ENCODE results near the gene UCK1.
"Not testable (repeated sequence)": the region's sequence is repeated elsewhere in the genome, so short reads cannot be mapped to it uniquely, and the experiment has no call there.

The UCK1 gene

GRCh38 chr9:131520503-131520902 is 10.6 kb downstream of the UCK1 start:
- no peak for DNase-seq (ENCODE audit: low read depth)
- H3K4me3 ChIP-seq (replicated peaks; ENCODE audit: low read depth, low read length): no peak overlapping the region
- no peak for TF ChIP-seq CTCF (IDR thresholded peaks at IDR 0.05; ENCODE audit: low read length, missing control alignments)

GRCh38 chr9:131518553-131518952 is 12.5 kb downstream of the UCK1 start:
- TF ChIP-seq CTCF (IDR thresholded peaks at IDR 0.05; ENCODE audit: low read length, missing control alignments): no peak
- H3K4me3 ChIP-seq (replicated peaks; ENCODE audit: low read depth, low read length): no peak overlapping the region
- DNase-seq (ENCODE audit: low read depth): no peak

- no peak for TF ChIP-seq CTCF (IDR thresholded peaks at IDR 0.05; ENCODE audit: low read length, missing control alignments)
- DNase-seq (ENCODE audit: low read depth): no peak
These were observed 13.3 kb downstream of the UCK1 start for GRCh38 chr9:131517761-131518190.

GRCh38 chr9:131516930-131517329 is 14.1 kb downstream of the UCK1 start:
- H3K4me3 ChIP-seq (replicated peaks; ENCODE audit: low read depth, low read length): no peak overlapping the region
- TF ChIP-seq CTCF (IDR thresholded peaks at IDR 0.05; ENCODE audit: low read length, missing control alignments): no peak
- DNase-seq (ENCODE audit: low read depth): no peak

More at GRCh38 chr9:131517761-131518190, 13.3 kb downstream of the UCK1 start:
- no peak overlapping the region for H3K4me3 ChIP-seq (replicated peaks; ENCODE audit: low read depth, low read length)

GRCh38 chr9:131516100-131516499 is 15.0 kb downstream of the UCK1 start:
- no peak for DNase-seq (ENCODE audit: low read depth)
- no peak overlapping the region for H3K4me3 ChIP-seq (replicated peaks; ENCODE audit: low read depth, low read length)
- no peak for TF ChIP-seq CTCF (IDR thresholded peaks at IDR 0.05; ENCODE audit: low read length, missing control alignments)

- not testable (repeated sequence) for H3K4me3 ChIP-seq (replicated peaks; ENCODE audit: low read depth, low read length); DNase-seq (ENCODE audit: low read depth)
These were observed 15.5 kb downstream of the UCK1 start for GRCh38 chr9:131515559-131516031.

GRCh38 chr9:131513177-131513576 is 17.9 kb downstream of the UCK1 start:
- H3K4me3 ChIP-seq (replicated peaks; ENCODE audit: low read depth, low read length): no peak overlapping the region
- DNase-seq (ENCODE audit: low read depth): no peak
- no peak for TF ChIP-seq CTCF (IDR thresholded peaks at IDR 0.05; ENCODE audit: low read length, missing control alignments)
